ENCODE data around the gene GJB3. TPM values are rescaled to one million over a fixed set of nuclear protein-coding genes. Genes with fewer than 3 reads are reported as not detected.

GJB3 gene
- polyA plus RNA-seq, 2 of the 4 experiments (the other 2 are of a cell fraction), result 0.50 to 0.76 TPM

DNA sequence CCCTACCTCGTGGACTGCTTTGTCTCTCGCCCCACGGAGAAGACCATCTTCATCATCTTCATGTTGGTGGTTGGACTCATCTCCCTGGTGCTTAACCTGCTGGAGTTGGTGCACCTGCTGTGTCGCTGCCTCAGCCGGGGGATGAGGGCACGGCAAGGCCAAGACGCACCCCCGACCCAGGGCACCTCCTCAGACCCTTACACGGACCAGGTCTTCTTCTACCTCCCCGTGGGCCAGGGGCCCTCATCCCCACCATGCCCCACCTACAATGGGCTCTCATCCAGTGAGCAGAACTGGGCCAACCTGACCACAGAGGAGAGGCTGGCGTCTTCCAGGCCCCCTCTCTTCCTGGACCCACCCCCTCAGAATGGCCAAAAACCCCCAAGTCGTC is 13.8 kb downstream of the GJB3 start:
- CTCF ChIA-PET, result no interaction called here
- DNase-seq (ENCODE audit: low read depth in 1 of 2, low spot score in 1 of 2), result no peak
- no peak overlapping the region for H3K27ac ChIP-seq
- H3K4me1 ChIP-seq, result no peaks in the 10 kb centered on the region
- H3K4me3 ChIP-seq, result no peak overlapping the region
- POLR2A ChIA-PET, result no interaction called here
- FAIRE-seq, result no peak
- ATAC-seq, result no peak
- TF ChIP-seq CTCF (IDR thresholded peaks at IDR 0.05) (no peak), CHD2 (IDR thresholded peaks at IDR 0.05; ENCODE audit: low read length, partially characterized antibody) (no peak), NR3C1 (IDR thresholded peaks at IDR 0.05) (no peak), EP300 (IDR thresholded peaks at IDR 0.05) (no peak), FOSL2 (IDR thresholded peaks at IDR 0.05) (no peak), FOSL2 (CRISPR knock-in tag; IDR thresholded peaks at IDR 0.05) (no peak), MYC (IDR thresholded peaks at IDR 0.05; ENCODE audit: borderline replicate concordance, low read length) (no peak), EHF (CRISPR knock-in tag; IDR thresholded peaks at IDR 0.05) (no peak), BHLHE40 (IDR thresholded peaks at IDR 0.05; ENCODE audit: low read depth, low read length) (no peak), HEYL (CRISPR knock-in tag; IDR thresholded peaks at IDR 0.05) (no peak), KDM1A (IDR thresholded peaks at IDR 0.05; ENCODE audit: low read depth) (no peak), PHF8 (IDR thresholded peaks at IDR 0.05; ENCODE audit: borderline replicate concordance, low read depth) (no peak), HOXB5 (CRISPR knock-in tag; IDR thresholded peaks at IDR 0.05) (no peak), JUNB (IDR thresholded peaks at IDR 0.05) (no peak), NPAS2 (CRISPR knock-in tag; IDR thresholded peaks at IDR 0.05; ENCODE audit: borderline replicate concordance) (no peak)
- H3K4me2 ChIP-seq, result no peak overlapping the region
- no peaks in the 10 kb centered on the region for H3K9me3 ChIP-seq
- WGBS (ENCODE audit: missing lambda C conversion rate), result 79% methylated on average over 6 of the region's 12 CpGs

DNA sequence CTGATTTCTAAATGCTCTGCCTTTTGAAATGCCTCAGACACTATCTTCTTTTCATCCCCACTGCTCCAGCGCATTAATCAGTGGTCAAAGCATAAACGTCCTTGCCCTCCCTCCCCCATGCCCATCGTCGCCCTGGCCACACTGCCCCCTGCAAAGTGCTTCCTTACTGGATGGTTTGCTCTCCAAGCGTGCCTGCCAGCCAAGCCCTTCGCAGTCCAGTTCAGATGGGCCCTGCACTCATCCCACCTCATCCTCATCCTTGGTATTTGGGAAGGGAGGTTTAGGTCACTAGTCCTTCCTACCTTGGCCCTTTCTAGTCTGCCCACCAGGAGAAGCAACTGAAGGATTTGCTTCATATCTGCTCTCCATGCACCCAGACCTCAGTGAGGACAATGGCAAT is 14.9 kb downstream of the GJB3 start:
- FAIRE-seq (no peak), ATAC-seq (no peak), DNase-seq (ENCODE audit: low read depth in 1 of 2, low spot score in 1 of 2) (no peak)
- CTCF ChIA-PET, result interaction anchor here (1.0 to 1.5 kb wide), 2 partner anchors 9 to 56 kb away, joined by 3 read pairs; no protein-coding TSS in a partner anchor
- H3K27ac ChIP-seq, result no peak overlapping the region
- H3K4me3 ChIP-seq, result no peak overlapping the region
- H3K9me3 ChIP-seq, result no peaks in the 10 kb centered on the region
- no peaks in the 10 kb centered on the region for H3K4me1 ChIP-seq
- 63% methylated on average over 6 of the region's 6 CpGs for WGBS (ENCODE audit: missing lambda C conversion rate)
- no peak overlapping the region for H3K4me2 ChIP-seq
- POLR2A ChIA-PET, result no interaction called here
- TF ChIP-seq HDAC2 (IDR thresholded peaks at IDR 0.05), result no peak

GRCh38 chr1:34796990-34797389 is 16.0 kb downstream of the GJB3 start:
- Histone ChIP-seq H3K4me2 (no peak overlapping the region), H3K4me1 (no peaks in the 10 kb centered on the region), H3K9me3 (no peaks in the 10 kb centered on the region), H3K4me3 (no peak overlapping the region), H3K27ac (no peak overlapping the region)
- DNase-seq (ENCODE audit: low read depth in 1 of 2, low spot score in 1 of 2), result no peak
- ChIA-PET CTCF (interaction anchor here (0.9 to 1.5 kb wide), 5 partner anchors 11 to 502 kb away, joined by 3 to 5 read pairs (median 3); no protein-coding TSS in a partner anchor), POLR2A (no interaction called here)
- WGBS (ENCODE audit: missing lambda C conversion rate), result 58% methylated on average over 6 of the region's 6 CpGs
- no peak for ATAC-seq
- no peak for FAIRE-seq
- TF ChIP-seq KDM5A (IDR thresholded peaks at IDR 0.05) (no peak), ZFP36 (IDR thresholded peaks at IDR 0.05; ENCODE audit: borderline replicate concordance, partially characterized antibody) (no peak), ZSCAN20 (CRISPR knock-in tag; IDR thresholded peaks at IDR 0.05) (no peak), MAX (IDR thresholded peaks at IDR 0.05) (no peak), MYC (IDR thresholded peaks at IDR 0.05; ENCODE audit: borderline replicate concordance, low read length) (no peak), HMGXB4 (CRISPR knock-in tag; IDR thresholded peaks at IDR 0.05; ENCODE audit: borderline replicate concordance) (no peak), NPAS2 (CRISPR knock-in tag; IDR thresholded peaks at IDR 0.05; ENCODE audit: borderline replicate concordance) (no peak), JUNB (IDR thresholded peaks at IDR 0.05) (no peak), BCL3 (IDR thresholded peaks at IDR 0.05) (no peak), TP53 (CRISPR knock-in tag; IDR thresholded peaks at IDR 0.05) (no peak), POLR2A (IDR thresholded peaks at IDR 0.05; ENCODE audit: low read length) (no peak)
